ENCODE results near the gene KCNV2.

DNA sequence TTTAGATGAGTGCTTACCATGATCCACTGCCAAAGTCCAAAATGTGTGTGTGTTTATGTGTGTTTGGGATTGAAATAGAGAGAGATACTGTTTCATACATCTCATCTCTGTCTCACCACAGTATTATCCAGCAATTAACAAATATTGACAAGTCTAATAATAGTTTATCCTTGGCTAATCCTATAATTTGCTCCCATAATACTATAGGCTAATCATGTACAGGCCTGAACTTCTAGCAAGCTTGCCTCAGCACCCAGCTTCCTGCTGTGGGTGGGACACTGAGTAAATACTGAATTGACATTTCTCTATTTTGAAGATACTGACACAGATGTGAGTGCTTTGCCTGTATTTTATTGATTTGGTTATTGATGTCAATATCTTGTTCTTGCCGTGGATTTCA lies 35.3 kb upstream of the KCNV2 start:
- no peak for TF ChIP-seq ZNF384 (IDR thresholded peaks at IDR 0.05)
- TF ChIP-seq HDGF (IDR thresholded peaks at IDR 0.05; ENCODE audit: borderline replicate concordance) = no peak
